ENCODE data around the gene SLC30A1. TPM values are rescaled to one million over a fixed set of nuclear protein-coding genes. Genes with fewer than 3 reads are reported as not detected.

SLC30A1 gene
- polyA plus RNA-seq, 3 donors, result 11.9 to 15.4 (median 13.2) TPM

- Mint-ChIP-seq H3K9me3 (peaks cover 0 to 4% (median 0%) of the 10 kb centered on the region in 7 donors), H3K36me3 (peaks cover 12 to 16% of the 10 kb centered on the region in 2 donors), H3K4me1 (peaks cover 38% of the 10 kb centered on the region), H3K4me3 (no peak overlapping the region), H3K27me3 (ENCODE audit: low read depth in 3 of 3) (peaks cover 0 to 2% (median 0%) of the 10 kb centered on the region in 3 donors), H3K27ac (peak overlapping the region in 1 of 7 donors; percentile 62)
- Histone ChIP-seq H3K9ac (ENCODE audit: insufficient read depth, low read length, poor library complexity, severe bottlenecking) (no peak overlapping the region), H3K4me3 (replicated peaks in 1 of 3; ENCODE audit: low read depth in 2 of 3, low read length in 3 of 3) (no peak overlapping the region), H2AFZ (ENCODE audit: insufficient read depth, low read depth, low read length, poor library complexity, severe bottlenecking) (no peak overlapping the region), H3K79me2 (ENCODE audit: insufficient read depth, low read length) (no peaks in the 10 kb centered on the region), H3K27ac (ENCODE audit: low read depth in 1 of 2, low read length in 2 of 2) (no peak overlapping the region), H3K4me1 (ENCODE audit: control insufficient read depth in 1 of 2, insufficient read depth in 2 of 2, low read length in 2 of 2) (peaks cover 32 to 36% of the 10 kb centered on the region in 2 donors), H3K36me3 (replicated peaks in 1 of 2; ENCODE audit: control insufficient read depth in 1 of 2, insufficient read depth in 2 of 2, low read length in 2 of 2) (no peaks in the 10 kb centered on the region), H3K27me3 (ENCODE audit: control insufficient read depth in 2 of 2, insufficient read depth in 2 of 2, low read length in 2 of 2) (no peaks in the 10 kb centered on the region), H4K20me1 (ENCODE audit: insufficient read depth, low read length) (no peaks in the 10 kb centered on the region), H3K4me2 (replicated peaks; ENCODE audit: extremely low read depth, low read length, poor library complexity, severe bottlenecking) (no peak overlapping the region), H3K9me3 (replicated peaks in 1 of 2; ENCODE audit: control insufficient read depth in 1 of 2, insufficient read depth in 1 of 2, low read length in 2 of 2) (no peaks in the 10 kb centered on the region)
- no peak for DNase-seq
- WGBS (ENCODE audit: insufficient coverage), result 100% methylated on average over 3 of the region's 6 CpGs
- no peak for TF ChIP-seq CTCF (IDR thresholded peaks at IDR 0.05)
- intact Hi-C loops (cut with micrococcal nuclease), result no loop called here
Observed at GRCh38 chr1:211596418-211597181, 17.6 kb upstream of the SLC30A1 start.

- H3K36me3 Mint-ChIP-seq, result peaks cover 5 to 8% of the 10 kb centered on the region in 2 donors
Observed at GRCh38 chr1:211595419-211595818, 16.5 kb upstream of the SLC30A1 start.

More at GRCh38 chr1:211595419-211595818, 16.5 kb upstream of the SLC30A1 start:
- H3K4me1 ChIP-seq (ENCODE audit: control insufficient read depth in 1 of 2, insufficient read depth in 2 of 2, low read length in 2 of 2), result peaks cover 40 to 46% of the 10 kb centered on the region in 2 donors
- H3K27me3 Mint-ChIP-seq (ENCODE audit: low read depth in 3 of 3), result no peaks in the 10 kb centered on the region
- H3K27me3 ChIP-seq (ENCODE audit: control insufficient read depth in 2 of 2, insufficient read depth in 2 of 2, low read length in 2 of 2), result no peaks in the 10 kb centered on the region
- no peaks in the 10 kb centered on the region for H3K36me3 ChIP-seq (replicated peaks in 1 of 2; ENCODE audit: control insufficient read depth in 1 of 2, insufficient read depth in 2 of 2, low read length in 2 of 2)
- peaks cover 47% of the 10 kb centered on the region for H3K4me1 Mint-ChIP-seq
- H3K4me3 Mint-ChIP-seq, result no peak overlapping the region
- no peak overlapping the region for H3K4me2 ChIP-seq (replicated peaks; ENCODE audit: extremely low read depth, low read length, poor library complexity, severe bottlenecking)
- intact Hi-C loops (cut with micrococcal nuclease), result no loop called here
- H3K4me3 ChIP-seq (replicated peaks in 1 of 3; ENCODE audit: low read depth in 2 of 3, low read length in 3 of 3), result peak overlapping the region in 1 of 3 experiments; percentile 8
- TF ChIP-seq CTCF (IDR thresholded peaks at IDR 0.05), result no peak
- no peaks in the 10 kb centered on the region for H4K20me1 ChIP-seq (ENCODE audit: insufficient read depth, low read length)
- no peaks in the 10 kb centered on the region for H3K79me2 ChIP-seq (ENCODE audit: insufficient read depth, low read length)
- H3K27ac Mint-ChIP-seq, result peak overlapping the region in 3 of 7 donors; percentile 24 to 79 (median 73)
- H3K9me3 Mint-ChIP-seq, result peaks cover 0 to 4% (median 0%) of the 10 kb centered on the region in 7 donors
- H3K9me3 ChIP-seq (replicated peaks in 1 of 2; ENCODE audit: control insufficient read depth in 1 of 2, insufficient read depth in 1 of 2, low read length in 2 of 2), result no peaks in the 10 kb centered on the region
- no peak overlapping the region for H3K9ac ChIP-seq (ENCODE audit: insufficient read depth, low read length, poor library complexity, severe bottlenecking)
- no peak overlapping the region for H2AFZ ChIP-seq (ENCODE audit: insufficient read depth, low read depth, low read length, poor library complexity, severe bottlenecking)
- no peak overlapping the region for H3K27ac ChIP-seq (ENCODE audit: low read depth in 1 of 2, low read length in 2 of 2)
- DNase-seq, result no peak

Measured in CD14-positive monocyte (primary cell).